ENCODE data around the gene EMD.

EMD gene

GRCh38 chrX:154355776-154356140 lies 23.3 kb upstream of the EMD start:
- no peak for FAIRE-seq

- no peak for FAIRE-seq
These were observed 22.5 kb upstream of the EMD start for GRCh38 chrX:154356596-154356995.

GRCh38 chrX:154357205-154357604 lies 21.9 kb upstream of the EMD start:
- no peak for FAIRE-seq

GRCh38 chrX:154358011-154358410 lies 21.1 kb upstream of the EMD start:
- FAIRE-seq = no peak

- no peak for FAIRE-seq
These were observed 20.3 kb upstream of the EMD start for GRCh38 chrX:154358829-154359228.

GRCh38 chrX:154359362-154360154 lies 19.5 kb upstream of the EMD start:
- FAIRE-seq = no peak

- FAIRE-seq = no peak
These were observed 18.9 kb upstream of the EMD start for GRCh38 chrX:154360155-154360713.

GRCh38 chrX:154362085-154362742 lies 16.9 kb upstream of the EMD start:
- FAIRE-seq = no peak

- no peak for FAIRE-seq
These were observed 15.2 kb upstream of the EMD start for GRCh38 chrX:154363706-154364439.

- no peak for FAIRE-seq
These were observed 14.0 kb upstream of the EMD start for GRCh38 chrX:154365052-154365600.

- no peak for FAIRE-seq
These were observed 13.0 kb upstream of the EMD start for GRCh38 chrX:154365997-154366665.

GRCh38 chrX:154366666-154367055 lies 12.4 kb upstream of the EMD start:
- no peak for FAIRE-seq

- no peak for FAIRE-seq
These were observed 11.4 kb upstream of the EMD start for GRCh38 chrX:154367474-154368308.

GRCh38 chrX:154368630-154369448 lies 10.3 kb upstream of the EMD start:
- FAIRE-seq = no peak

GRCh38 chrX:154369449-154370299 lies 9.4 kb upstream of the EMD start:
- FAIRE-seq = no peak

- FAIRE-seq = no peak
These were observed 8.6 kb upstream of the EMD start for GRCh38 chrX:154370300-154371016.

GRCh38 chrX:154371017-154371788 lies 7.9 kb upstream of the EMD start:
- no peak for FAIRE-seq

- FAIRE-seq = no peak
These were observed 7.2 kb upstream of the EMD start for GRCh38 chrX:154371789-154372300.

Data from colon (tissue), 2 donors.